NAMALWA (cell line): ENCODE measurements around the gene NLRC5.
A peak's percentile ranks its signal among the peaks of the same experiment; 100 is the strongest.
"Not testable (repeated sequence)": the region's sequence is repeated elsewhere in the genome, so short reads cannot be mapped to it uniquely, and the experiment has no call there.

ENCODE experiments used
- DNase-seq: peaks from one replicate; pipeline ENCODE4 v3.0.0-alpha.2; 2015; ENCODE audit warnings: low spot score

Gene NLRC5

GRCh38 chr16:56980792-56981724, 8.3 kb upstream of the NLRC5 start:
- DNase-seq: peak; percentile 63

GRCh38 chr16:56981729-56982271, 7.6 kb upstream of the NLRC5 start:
- DNase-seq: no peak

DNA sequence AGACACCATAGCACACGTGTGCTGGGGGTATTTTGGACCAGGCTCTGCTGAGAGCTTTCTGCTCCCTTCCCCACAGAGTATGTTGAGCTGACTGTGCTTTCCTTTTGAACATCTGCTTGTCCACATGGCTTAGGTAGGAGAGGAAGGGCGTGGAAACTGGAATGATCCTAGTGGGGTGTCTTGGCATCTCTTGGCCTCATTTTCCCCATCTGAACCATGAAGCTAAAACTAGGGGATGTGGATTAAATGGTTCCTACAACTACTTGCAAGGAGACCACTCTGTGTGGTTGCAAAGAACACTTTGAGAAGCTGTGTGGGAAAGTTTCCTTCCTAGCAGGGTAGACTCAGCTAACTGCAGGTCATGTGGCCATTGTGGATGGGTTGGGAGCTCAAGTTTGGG, 6.7 kb upstream of the NLRC5 start:
- DNase-seq: no peak

DNA sequence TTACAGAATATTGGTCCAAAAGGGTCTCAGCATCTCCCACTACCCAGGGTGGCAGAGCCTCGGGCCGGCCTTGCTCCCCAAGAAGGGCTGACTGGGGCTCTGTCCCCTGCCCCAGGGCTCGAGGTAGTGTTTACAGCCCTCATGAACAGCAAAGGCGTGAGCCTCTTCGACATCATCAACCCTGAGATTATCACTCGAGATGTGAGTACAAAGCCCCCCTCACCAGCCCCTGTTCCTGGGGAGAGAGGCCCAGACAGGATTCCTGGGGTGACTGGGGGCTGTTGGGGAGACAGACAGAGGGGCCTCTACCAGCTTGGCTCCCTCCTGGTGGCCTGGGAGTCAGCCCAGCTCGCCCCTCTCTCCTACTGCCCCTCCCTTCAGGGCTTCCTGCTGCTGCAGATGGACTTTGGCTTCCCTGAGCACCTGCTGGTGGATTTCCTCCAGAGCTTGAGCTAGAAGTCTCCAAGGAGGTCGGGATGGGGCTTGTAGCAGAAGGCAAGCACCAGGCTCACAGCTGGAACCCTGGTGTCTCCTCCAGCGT, 6.1 kb upstream of the NLRC5 start:
- no peak for DNase-seq

DNA sequence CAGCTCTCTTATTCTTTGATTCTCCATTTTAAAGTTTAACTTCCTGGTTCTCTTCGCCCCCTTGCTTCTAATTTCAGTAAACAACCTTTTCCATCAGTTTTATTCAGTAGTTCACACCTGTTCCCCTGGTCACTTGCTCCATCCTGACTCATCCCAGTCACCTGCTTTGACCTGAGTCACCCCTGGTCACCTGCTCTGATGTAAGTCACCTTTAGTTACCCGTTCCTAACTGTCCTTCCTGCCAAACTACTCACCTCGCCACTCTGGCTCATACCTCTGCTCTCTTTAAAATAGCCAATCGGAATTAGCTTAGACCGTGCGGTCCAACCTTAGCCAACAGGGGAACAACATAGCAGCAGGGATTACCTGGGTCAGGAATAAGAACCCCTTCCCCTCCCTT, 4.7 kb upstream of the NLRC5 start:
- DNase-seq: no peak

DNA sequence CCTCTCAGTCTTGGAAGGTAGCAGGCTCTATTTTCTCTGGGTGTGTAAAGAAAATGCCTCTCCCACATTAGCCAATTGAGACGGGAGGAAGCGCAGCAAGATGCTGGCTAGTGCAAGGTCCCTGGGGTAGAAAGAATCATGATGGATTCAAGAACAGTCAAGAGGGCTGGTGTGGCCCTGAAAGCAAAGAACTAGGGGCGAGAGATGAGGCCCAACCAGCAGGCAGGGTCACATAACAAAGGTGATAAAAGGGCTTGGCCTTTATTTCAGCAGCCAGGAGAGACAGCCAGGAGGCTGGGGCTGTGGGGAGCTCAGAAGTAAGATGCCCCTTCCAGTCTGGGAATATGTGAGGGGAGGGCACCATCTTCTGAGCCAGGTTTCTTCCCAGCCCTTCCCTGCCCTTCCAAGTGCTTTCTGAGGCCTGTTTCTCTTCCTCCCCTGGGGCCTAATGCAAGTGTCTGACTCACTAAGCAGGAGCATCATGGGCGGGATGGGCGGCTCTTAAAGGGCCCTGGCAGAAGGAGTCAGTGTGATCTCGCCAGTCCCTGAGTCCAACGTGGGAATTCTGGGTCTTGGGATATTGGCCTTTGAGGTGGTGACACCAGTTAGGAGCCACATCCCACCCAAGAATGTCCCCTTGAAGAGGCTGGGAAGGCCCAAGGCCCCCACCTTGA, 3.9 kb upstream of the NLRC5 start:
- no peak for DNase-seq

- no peak for DNase-seq
Measured at GRCh38 chr16:56985962-56986360, 3.4 kb upstream of the NLRC5 start.

DNA sequence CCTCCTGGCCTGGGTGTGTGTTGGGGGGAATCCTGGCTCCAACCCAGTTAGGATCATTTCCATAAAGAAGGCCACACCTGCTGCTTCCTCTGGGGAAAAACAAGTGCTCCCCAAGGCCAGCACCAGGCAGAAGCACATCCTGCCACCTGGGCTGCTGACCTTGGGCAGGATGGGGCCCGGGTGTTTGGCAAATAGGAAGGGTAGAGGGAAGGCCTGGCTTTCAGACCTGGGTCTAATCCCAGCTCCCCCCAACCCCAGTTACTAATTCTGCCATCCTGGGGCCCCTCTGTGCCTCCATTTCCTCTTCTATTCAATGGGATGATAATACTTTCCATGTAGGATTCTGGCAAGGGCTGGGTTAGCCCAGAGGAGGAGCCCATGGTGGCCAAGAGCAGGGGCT, 3.0 kb upstream of the NLRC5 start:
- no peak for DNase-seq

GRCh38 chr16:56986908-56987307, 2.4 kb upstream of the NLRC5 start:
- DNase-seq: not testable (repeated sequence)

- DNase-seq: no peak
Measured at GRCh38 chr16:56987692-56988091, 1.7 kb upstream of the NLRC5 start.

DNA sequence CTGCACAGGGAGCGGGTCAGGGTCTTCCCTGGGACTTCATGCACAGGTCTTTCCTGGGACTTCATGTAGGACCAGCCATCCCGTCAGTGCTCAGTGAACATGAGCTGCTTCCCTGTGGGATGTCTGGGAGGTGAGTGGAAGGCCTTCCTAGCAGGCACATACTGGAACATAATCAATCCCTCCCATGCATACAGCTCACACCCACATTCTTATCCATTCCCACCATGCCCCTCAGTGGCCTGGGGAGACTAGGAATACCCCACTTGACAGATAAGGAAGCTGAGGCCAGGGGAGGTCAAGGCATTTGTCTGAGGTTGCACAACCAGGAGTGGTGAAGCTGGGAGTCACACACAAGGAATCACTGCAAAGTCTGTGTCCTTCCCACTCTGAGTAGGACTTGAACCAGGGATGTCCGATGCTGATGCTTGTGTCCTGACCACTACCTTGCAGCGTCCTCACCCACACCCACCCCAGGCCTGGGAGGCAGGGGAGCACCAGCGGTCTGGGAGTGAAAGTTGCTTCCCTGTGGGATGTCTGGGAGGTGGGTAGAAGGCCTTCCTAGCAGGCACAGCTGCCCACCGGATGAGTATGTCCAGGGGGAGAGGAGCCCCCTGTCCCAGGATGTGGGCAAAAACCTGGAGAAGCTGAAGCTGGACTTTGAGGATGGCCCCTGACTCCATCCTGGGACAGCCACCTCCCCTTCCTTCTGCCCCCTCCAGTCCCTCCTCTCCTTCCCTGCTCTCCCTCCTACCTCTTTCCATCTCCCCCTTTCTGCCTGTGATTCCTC, 1.0 kb upstream of the NLRC5 start:
- DNase-seq: no peak

DNA sequence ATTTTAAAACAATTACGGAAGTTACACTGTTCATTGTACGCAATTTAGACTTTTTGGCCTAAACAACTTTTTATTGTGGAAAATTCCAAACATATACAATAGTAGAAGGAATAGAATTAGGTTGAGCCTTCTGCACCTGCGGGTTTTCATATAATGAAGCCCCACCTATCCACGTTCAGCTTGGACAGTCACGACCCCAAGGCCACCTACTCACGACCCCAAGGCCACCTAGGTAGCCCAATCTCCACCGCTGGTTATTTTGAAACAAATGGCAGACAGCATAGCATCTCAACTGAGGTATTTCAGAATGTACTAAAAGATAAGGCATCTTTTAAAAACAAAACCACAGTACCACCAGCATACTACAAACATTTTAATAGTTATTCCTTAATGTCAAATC, 631 bp downstream of the NLRC5 start:
- DNase-seq: no peak

DNA sequence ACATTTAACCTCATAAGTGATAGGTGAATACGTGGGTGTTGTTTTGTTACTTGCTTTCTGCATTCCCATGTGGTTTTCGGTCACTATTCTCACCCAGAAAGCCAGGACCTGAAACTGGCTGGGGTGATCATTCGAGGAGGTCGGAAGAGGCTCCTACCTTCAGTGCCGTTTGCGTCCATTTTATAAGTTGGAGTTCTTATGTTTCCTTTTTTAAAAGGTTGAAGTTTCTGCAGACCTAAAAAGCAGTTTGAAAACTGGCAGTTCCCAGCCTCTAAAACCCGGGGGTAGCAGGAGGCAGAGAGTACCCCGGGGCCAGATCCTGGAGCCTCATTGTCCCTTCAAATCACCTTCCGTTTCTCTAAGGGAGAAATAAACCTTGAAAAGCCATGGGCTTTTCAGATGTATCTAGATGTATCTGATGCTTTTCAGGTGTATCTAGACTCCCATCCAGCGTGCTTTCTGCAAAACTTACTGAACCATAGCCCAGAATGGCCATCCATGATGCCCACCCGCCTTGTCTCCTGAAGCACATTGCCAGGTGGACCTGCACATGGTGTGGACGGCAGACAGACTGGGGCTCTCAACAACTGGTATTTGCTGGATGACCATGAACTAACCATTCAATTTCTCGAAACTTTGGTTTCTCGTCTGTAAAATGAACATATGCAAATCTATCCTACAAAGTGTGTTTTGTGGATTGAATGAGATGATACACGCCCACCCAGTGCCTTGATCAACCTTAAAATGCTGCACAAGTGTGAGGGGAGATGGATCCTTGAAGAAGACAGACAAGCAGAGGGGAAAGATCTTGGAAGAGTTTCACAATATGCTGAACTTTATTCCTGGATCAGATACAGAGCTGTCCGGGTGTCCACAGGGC, 1.3 kb downstream of the NLRC5 start:
- peak; percentile 47 for DNase-seq

DNA sequence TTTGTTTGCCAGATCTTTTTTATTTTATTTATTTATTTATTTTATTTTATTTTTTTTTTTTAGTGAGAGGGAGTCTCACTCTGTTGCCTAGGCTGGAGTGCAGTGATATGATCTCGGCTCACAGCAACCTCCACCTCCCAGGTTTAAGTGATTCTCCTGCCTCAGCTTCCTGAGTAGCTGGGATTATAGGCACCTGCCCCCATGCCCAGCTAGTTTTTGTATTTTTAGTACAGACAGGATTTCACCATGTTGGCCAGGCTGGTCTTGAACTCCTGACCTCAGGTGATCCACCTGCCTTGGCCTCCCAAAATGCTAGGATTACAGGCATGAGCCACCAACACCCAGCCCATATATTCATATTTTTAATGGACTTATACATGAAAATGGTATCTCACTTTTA, 3.1 kb downstream of the NLRC5 start:
- DNase-seq: not testable (repeated sequence)

- DNase-seq: no peak
Measured at GRCh38 chr16:56993204-56993603, 3.8 kb downstream of the NLRC5 start.

- no peak for DNase-seq
Measured at GRCh38 chr16:56994311-56994710, 5.0 kb downstream of the NLRC5 start.

DNA sequence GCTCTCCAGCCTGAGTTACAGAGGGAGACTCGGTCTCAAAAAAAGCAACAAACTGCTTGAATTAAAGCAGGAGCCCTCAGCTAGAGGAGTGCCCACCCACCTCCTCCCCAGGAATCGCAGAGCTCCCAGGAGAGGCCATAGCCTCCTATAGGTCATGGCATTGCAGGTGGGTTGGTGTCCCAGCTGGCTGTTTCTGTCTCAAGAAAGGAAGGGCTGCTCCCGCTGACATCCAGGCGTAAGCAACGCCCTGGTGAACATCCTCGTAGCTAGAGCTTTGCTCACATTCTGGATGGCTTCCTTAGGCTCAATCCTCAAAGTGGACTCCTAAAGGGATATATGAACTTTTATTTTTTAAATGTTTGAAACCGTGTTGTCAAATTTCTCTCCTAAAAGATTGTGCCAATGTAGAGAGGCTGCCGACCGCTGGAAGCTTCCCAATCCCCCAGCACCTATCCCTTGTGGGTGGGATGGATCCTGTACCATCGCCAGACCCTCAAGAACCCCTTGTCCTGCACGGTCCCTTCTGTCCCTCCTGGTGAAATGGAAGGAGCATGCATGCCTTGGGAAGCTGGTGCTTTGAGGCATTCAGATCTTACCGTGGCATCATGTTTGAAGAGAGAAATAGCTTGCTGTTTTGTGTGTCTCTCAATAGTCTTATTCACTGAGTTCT, 5.9 kb downstream of the NLRC5 start:
- no peak for DNase-seq

- DNase-seq: no peak
Measured at GRCh38 chr16:56997264-56997663, 7.9 kb downstream of the NLRC5 start.

DNA sequence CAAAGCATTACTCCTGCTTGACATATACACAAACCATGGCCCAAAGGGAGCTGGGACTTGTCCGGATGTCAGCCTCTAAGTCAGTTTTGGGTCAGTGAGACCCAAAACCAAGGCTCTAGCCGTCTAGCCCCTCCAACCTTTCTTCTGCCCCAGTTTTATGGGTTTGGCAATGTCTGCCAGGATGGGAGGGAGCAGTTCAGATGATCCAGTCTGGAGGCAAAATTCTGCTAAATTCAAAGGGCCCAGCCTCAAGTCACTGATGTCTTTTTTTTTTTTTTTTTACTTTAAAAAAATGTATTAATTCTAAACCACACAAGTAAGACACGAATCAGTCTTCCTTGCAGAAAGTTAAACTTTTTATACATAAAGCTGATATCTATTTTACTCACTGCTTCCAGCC, 8.6 kb downstream of the NLRC5 start:
- DNase-seq: no peak

DNA sequence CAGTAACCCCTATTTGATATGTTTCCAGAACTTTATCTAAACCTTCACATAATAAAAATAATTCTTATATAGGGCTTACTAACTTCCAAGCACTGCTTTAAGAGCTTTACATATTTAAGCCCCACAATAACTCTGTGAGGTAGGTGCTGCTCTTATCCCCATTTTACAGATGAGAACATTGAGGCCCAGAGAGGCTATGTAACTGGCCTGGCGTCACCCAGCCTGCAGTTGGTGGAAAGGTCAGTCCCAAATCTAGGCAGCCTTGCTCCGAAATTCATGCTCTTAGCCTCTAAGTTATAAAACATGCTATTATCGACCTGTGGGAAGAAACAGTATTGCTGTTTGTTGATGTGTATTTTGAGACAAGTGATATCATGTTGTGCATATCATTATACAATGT, 9.0 kb downstream of the NLRC5 start:
- no peak for DNase-seq

DNA sequence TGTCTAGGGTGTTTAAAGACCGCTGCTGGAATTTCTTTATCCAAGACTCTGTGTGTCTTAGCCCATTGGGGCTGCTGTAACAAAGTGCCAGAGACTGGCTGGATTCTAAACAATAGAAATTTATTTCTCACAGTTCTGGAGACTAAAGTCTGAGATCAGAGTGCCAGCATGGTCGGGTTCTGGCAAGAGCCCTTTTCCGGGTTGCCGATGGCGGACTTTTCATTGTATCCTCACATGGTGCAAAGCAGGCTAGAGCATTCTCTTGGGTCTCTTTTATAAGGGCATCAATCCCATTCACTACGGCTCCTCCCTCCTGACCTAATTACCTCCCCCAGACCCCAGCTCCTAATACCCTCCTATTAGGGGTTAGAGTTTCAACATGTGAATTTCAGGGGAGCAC, 9.5 kb downstream of the NLRC5 start:
- no peak for DNase-seq
